HEK293 (cell line): Measurements from ENCODE around the gene MCFD2.

Source experiments
- CTCF ChIA-PET: fragments of 350-600 bp; formaldehyde crosslinking; extraction: SDS; loops from one replicate; lab custom pipeline; 2021; ENCODE audit warnings: antibody characterized with exemption; lab: Yijun Ruan, JAX
- POLR2A ChIA-PET: fragments of 300-600 bp; formaldehyde crosslinking; extraction: SDS; loops from one replicate; lab custom pipeline; 2020; ENCODE audit warnings: antibody characterized with exemption, inconsistent platforms; lab: Yijun Ruan, JAX
- H3K27ac ChIP-seq: fragments of 200-500 bp; sonication (Bioruptor generic); 2 replicates; pipeline ENCODE4 v1.5.1; 2014; ENCODE audit warnings: low read depth, low read length, control low read depth, inconsistent platforms; ENCODE audit errors: extremely low read depth
- H3K36me3 ChIP-seq, 2 experiments: fragments of 200-500 bp in 1 of 2; sonication (Bioruptor generic) in 1 of 2; 1 replicate in 1 of 2; 2 replicates in 1 of 2; pipeline ENCODE4 v1.5.1; 2014 to 2017; ENCODE audit warnings: inconsistent platforms in 2 of 2, low read length in 2 of 2; ENCODE audit not compliant: control insufficient read depth in 2 of 2, insufficient read depth in 1 of 2
- H3K4me1 ChIP-seq: fragments of 200-500 bp; sonication (Bioruptor generic); 2 replicates; pipeline ENCODE4 v1.5.1; 2014; ENCODE audit warnings: mild to moderate bottlenecking, low read length, inconsistent platforms; ENCODE audit not compliant: control insufficient read depth, insufficient read depth
- H3K4me3 ChIP-seq: 2 replicates; pipeline ENCODE4 v1.5.1; 2011; ENCODE audit warnings: low read depth, mild to moderate bottlenecking, control low read depth, low read length, moderate library complexity
- H3K9me3 ChIP-seq: fragments of 200-500 bp; sonication (Bioruptor generic); 2 replicates; pipeline ENCODE4 v1.5.1; 2014; ENCODE audit warnings: low read depth, low read length, inconsistent platforms; ENCODE audit not compliant: control insufficient read depth, insufficient read depth
- KLF8 ChIP-seq: fragments of 450-650 bp; formaldehyde crosslinking; IDR thresholded peaks from 2 replicates; pipeline ENCODE4 v1.5.1; 2016; ENCODE audit warnings: missing biosample characterization, missing genetic modification characterization
- PRDM1 ChIP-seq: fragments of 450-650 bp; formaldehyde crosslinking; IDR thresholded peaks from 2 replicates; pipeline ENCODE4; 2016; ENCODE audit warnings: missing biosample characterization, missing genetic modification characterization
- SP2 ChIP-seq: fragments of 450-650 bp; formaldehyde crosslinking; IDR thresholded peaks from 2 replicates; pipeline ENCODE4 v1.5.1; 2016; ENCODE audit warnings: missing biosample characterization, missing genetic modification characterization
- ZBTB20 ChIP-seq: fragments of 450-650 bp; formaldehyde crosslinking; IDR thresholded peaks from 2 replicates; pipeline ENCODE4 v1.5.1; 2016; ENCODE audit warnings: missing biosample characterization, missing genetic modification characterization
- ZNF10 ChIP-seq: fragments of 450-650 bp; formaldehyde crosslinking; IDR thresholded peaks from 2 replicates; pipeline ENCODE4 v1.5.1; 2017; ENCODE audit warnings: missing biosample characterization, missing genetic modification characterization
- ZNF19 ChIP-seq: fragments of 450-650 bp; formaldehyde crosslinking; IDR thresholded peaks from 2 replicates; pipeline ENCODE4; 2016; ENCODE audit warnings: missing biosample characterization, missing genetic modification characterization, low read depth
- ZNF2 ChIP-seq: fragments of 450-650 bp; formaldehyde crosslinking; IDR thresholded peaks from 2 replicates; pipeline ENCODE4 v1.5.1; 2016; ENCODE audit warnings: missing biosample characterization, missing genetic modification characterization
- ZNF221 ChIP-seq: fragments of 450-650 bp; formaldehyde crosslinking; IDR thresholded peaks from 2 replicates; pipeline ENCODE4 v1.5.1; 2017; ENCODE audit warnings: missing biosample characterization, missing genetic modification characterization, borderline replicate concordance
- ZNF23 ChIP-seq: fragments of 450-650 bp; formaldehyde crosslinking; IDR thresholded peaks from 2 replicates; pipeline ENCODE4 v1.5.1; 2016; ENCODE audit warnings: missing biosample characterization, missing genetic modification characterization, borderline replicate concordance
- ZNF777 ChIP-seq: fragments of 450-650 bp; formaldehyde crosslinking; IDR thresholded peaks from 2 replicates; pipeline ENCODE4 v1.5.1; 2017; ENCODE audit warnings: missing biosample characterization, missing genetic modification characterization, borderline replicate concordance
- ZSCAN16 ChIP-seq: fragments of 450-650 bp; formaldehyde crosslinking; IDR thresholded peaks from 2 replicates; pipeline ENCODE4 v1.5.1; 2016; ENCODE audit warnings: missing biosample characterization, missing genetic modification characterization
- TF ChIP-seq, protein P1 (sequence below): fragments of 450-650 bp; formaldehyde crosslinking; IDR thresholded peaks from 2 replicates; pipeline ENCODE4 v1.5.1; 2016; ENCODE audit warnings: missing biosample characterization, missing genetic modification characterization
- TF ChIP-seq, protein P2 (sequence below): fragments of 450-650 bp; formaldehyde crosslinking; IDR thresholded peaks from 2 replicates; pipeline ENCODE4 v1.5.1; 2016; ENCODE audit warnings: missing biosample characterization, missing genetic modification characterization
- TF ChIP-seq, protein P3 (sequence below): fragments of 450-650 bp; formaldehyde crosslinking; IDR thresholded peaks from 2 replicates; pipeline ENCODE4 v1.5.1; 2017; ENCODE audit warnings: missing biosample characterization, missing genetic modification characterization

MCFD2 gene

DNA sequence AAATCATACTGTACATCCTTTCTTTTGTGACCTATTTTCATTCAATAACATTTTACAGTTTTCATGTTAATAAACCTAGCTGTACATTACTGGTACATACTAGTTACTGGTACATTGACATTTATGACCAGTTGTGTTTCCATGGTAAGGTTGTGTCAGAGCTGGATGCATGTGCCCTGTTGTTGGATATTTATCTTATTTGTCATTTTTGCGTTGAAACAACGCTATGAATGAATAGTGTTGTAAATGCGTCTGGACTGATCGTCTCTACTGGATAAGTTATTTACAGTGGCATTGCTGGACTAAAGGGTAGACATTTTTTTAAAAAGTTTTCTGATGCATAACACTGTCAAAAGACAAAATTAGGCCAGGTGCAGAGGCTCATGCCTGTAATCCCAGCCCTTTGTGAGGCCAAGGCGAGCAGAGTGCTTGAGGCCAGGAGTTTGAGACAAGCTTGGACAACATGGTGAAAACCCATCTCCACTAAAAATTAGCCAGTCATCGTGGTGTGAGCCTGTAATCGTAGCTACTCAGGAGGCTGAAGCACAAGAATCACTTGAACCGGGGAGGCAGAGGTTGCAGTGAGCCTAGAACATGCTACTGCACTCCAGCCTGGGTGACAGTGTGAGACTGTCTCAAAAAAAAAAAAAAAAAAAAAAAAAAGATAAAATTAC is 40.2 kb downstream of the MCFD2 start:
- TF ChIP-seq KLF8 (tag by site-specific recombination) (no peak), ZNF10 (tag by site-specific recombination) (no peak), ZNF23 (no peak), ZNF221 (no peak)
- Histone ChIP-seq H3K27ac (no peak overlapping the region), H3K36me3 (no peaks in the 10 kb centered on the region), H3K9me3 (no peaks in the 10 kb centered on the region), H3K4me1 (peaks cover 10% of the 10 kb centered on the region), H3K4me3 (no peak overlapping the region)
- ChIA-PET CTCF (interaction anchor here (0.6 to 1.8 kb wide), 6 partner anchors 14 to 225 kb away, joined by 3 to 6 read pairs (median 4); no protein-coding TSS in a partner anchor), POLR2A (interaction anchor here (0.7 kb wide), 1 partner anchor 527 kb away, joined by 6 read pairs; no protein-coding TSS in a partner anchor)

DNA sequence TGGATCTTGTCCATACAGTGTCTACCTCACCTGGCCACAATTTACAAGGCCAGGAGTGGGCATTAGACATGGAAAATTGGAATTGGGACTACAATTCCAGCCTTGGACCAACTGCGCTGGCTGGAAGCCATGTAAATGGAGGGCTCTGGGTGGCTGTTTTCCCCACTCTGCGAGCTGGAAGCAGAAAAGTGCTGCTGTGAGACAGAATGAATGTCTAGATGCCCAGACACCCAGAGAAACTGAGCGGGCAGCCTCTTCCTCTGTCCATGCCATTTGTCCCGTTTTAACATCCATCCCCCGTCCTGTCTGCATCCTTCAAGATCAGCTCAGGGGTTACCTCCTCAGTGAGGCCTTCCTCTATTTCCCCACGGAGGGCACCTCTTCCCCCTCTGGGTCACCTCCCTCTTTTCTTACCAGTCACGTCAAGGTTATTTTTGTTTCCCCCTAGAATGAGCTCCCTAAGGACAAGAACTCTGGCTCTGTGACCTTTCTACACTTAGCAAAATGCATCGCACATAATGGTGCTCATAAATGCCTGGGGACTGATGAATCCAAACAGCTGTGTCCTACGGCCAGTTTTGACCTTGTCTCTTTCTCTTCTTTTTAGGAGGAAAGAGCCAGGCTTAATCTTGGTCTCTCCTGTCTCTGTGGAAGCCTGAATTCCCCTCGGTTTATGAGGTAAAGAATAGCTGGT is 41.2 kb downstream of the MCFD2 start:
- CTCF ChIA-PET = interaction anchor here (0.6 to 1.8 kb wide), 5 partner anchors 84 to 224 kb away, joined by 3 to 6 read pairs (median 4); no protein-coding TSS in a partner anchor
- H3K4me3 ChIP-seq = no peak overlapping the region
- TF ChIP-seq ZNF2 (tag by site-specific recombination) (no peak), SP2 (no peak), ZNF777 (tag by site-specific recombination) (no peak), ZNF19 (tag by site-specific recombination) (no peak), PRDM1 (tag by site-specific recombination) (no peak), ZSCAN16 (tag by site-specific recombination) (no peak), ZBTB20 (no peak)
- TF ChIP-seq, protein P1, sequence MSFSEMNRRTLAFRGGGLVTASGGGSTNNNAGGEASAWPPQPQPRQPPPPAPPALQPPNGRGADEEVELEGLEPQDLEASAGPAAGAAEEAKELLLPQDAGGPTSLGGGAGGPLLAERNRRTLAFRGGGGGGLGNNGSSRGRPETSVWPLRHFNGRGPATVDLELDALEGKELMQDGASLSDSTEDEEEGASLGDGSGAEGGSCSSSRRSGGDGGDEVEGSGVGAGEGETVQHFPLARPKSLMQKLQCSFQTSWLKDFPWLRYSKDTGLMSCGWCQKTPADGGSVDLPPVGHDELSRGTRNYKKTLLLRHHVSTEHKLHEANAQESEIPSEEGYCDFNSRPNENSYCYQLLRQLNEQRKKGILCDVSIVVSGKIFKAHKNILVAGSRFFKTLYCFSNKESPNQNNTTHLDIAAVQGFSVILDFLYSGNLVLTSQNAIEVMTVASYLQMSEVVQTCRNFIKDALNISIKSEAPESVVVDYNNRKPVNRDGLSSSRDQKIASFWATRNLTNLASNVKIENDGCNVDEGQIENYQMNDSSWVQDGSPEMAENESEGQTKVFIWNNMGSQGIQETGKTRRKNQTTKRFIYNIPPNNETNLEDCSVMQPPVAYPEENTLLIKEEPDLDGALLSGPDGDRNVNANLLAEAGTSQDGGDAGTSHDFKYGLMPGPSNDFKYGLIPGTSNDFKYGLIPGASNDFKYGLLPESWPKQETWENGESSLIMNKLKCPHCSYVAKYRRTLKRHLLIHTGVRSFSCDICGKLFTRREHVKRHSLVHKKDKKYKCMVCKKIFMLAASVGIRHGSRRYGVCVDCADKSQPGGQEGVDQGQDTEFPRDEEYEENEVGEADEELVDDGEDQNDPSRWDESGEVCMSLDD (tag by site-specific recombination) = no peak
- TF ChIP-seq, protein P2, sequence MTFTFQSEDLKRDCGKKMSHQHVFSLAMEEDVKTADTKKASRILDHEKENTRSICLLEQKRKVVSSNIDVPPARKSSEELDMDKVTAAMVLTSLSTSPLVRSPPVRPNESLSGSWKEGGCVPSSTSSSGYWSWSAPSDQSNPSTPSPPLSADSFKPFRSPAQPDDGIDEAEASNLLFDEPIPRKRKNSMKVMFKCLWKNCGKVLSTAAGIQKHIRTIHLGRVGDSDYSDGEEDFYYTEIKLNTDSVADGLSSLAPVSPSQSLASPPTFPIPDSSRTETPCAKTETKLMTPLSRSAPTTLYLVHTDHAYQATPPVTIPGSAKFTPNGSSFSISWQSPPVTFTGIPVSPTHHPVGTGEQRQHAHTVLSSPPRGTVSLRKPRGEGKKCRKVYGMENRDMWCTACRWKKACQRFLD = no peak
- TF ChIP-seq, protein P3, sequence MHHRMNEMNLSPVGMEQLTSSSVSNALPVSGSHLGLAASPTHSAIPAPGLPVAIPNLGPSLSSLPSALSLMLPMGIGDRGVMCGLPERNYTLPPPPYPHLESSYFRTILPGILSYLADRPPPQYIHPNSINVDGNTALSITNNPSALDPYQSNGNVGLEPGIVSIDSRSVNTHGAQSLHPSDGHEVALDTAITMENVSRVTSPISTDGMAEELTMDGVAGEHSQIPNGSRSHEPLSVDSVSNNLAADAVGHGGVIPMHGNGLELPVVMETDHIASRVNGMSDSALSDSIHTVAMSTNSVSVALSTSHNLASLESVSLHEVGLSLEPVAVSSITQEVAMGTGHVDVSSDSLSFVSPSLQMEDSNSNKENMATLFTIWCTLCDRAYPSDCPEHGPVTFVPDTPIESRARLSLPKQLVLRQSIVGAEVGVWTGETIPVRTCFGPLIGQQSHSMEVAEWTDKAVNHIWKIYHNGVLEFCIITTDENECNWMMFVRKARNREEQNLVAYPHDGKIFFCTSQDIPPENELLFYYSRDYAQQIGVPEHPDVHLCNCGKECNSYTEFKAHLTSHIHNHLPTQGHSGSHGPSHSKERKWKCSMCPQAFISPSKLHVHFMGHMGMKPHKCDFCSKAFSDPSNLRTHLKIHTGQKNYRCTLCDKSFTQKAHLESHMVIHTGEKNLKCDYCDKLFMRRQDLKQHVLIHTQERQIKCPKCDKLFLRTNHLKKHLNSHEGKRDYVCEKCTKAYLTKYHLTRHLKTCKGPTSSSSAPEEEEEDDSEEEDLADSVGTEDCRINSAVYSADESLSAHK (tag by site-specific recombination) = no peak
- H3K9me3 ChIP-seq = no peaks in the 10 kb centered on the region
- H3K27ac ChIP-seq = no peak overlapping the region; the same call in 1 of the 2 replicates
- POLR2A ChIA-PET = interaction anchor here (0.6 kb wide), 1 partner anchor 294 kb away, joined by 3 read pairs; no protein-coding TSS in a partner anchor
- peaks cover 10% of the 10 kb centered on the region for H3K4me1 ChIP-seq
- H3K36me3 ChIP-seq = no peaks in the 10 kb centered on the region
